Activated CD8-positive, alpha-beta T cell treated with anti-CD3 and anti-CD28 coated beads, Interleukin-2, amount 10 ng/mL, durations not matched to agents 7 days and 5 days (primary cell): ENCODE data around the gene GALNT7. TPM values are rescaled to one million over a fixed set of nuclear protein-coding genes. Genes with fewer than 3 reads are reported as not detected.

ENCODE experiments used
- ATAC-seq: fragments of 150-1000 bp; cut with Tn5 transposase; one replicate; pipeline ENCODE4 v1.10.0; 2021; ENCODE audit warnings: moderate library complexity
- CTCF ChIA-PET: fragments of 350-600 bp; sonication (Branson Sonifier 250); formaldehyde crosslinking; loops from one replicate; lab custom pipeline; 2021; ENCODE audit warnings: antibody characterized with exemption; lab: Charles Lee
- POLR2A ChIA-PET: fragments of 350-600 bp; sonication (Branson Sonifier 250); formaldehyde crosslinking; loops from one replicate; lab custom pipeline; 2021; ENCODE audit warnings: antibody characterized with exemption; lab: Charles Lee
- DNase-seq: peaks from one replicate; pipeline ENCODE4 v3.0.0-alpha.2; 2020
- H3K27ac Mint-ChIP-seq: one replicate; pipeline ENCODE4 v1.8.0; 2021; ENCODE audit warnings: mild to moderate bottlenecking, mixed read lengths
- H3K27me3 Mint-ChIP-seq: one replicate; pipeline ENCODE4 v1.8.0; 2021; ENCODE audit warnings: low read depth, mixed read lengths
- H3K36me3 Mint-ChIP-seq: one replicate; pipeline ENCODE4 v1.8.0; 2021; ENCODE audit warnings: low read depth, mixed read lengths
- H3K4me1 Mint-ChIP-seq: one replicate; pipeline ENCODE4 v1.8.0; 2021; ENCODE audit warnings: low read depth, mixed read lengths
- H3K4me3 Mint-ChIP-seq: one replicate; pipeline ENCODE4 v1.8.0; 2021; ENCODE audit warnings: mild to moderate bottlenecking, mixed read lengths
- H3K9me3 Mint-ChIP-seq: one replicate; pipeline ENCODE4 v1.8.0; 2022; ENCODE audit warnings: mixed read lengths; ENCODE audit not compliant: insufficient read depth
- total RNA-seq, 2 experiments: library from RNA; stranded (reverse); gene quantifications; one replicate each; pipeline ENCODE4 v1.2.3, GENCODE V29; 2021

The GALNT7 gene
- total RNA-seq, 2 experiments from 2014 or later = 16.2 to 16.7 TPM

DNA sequence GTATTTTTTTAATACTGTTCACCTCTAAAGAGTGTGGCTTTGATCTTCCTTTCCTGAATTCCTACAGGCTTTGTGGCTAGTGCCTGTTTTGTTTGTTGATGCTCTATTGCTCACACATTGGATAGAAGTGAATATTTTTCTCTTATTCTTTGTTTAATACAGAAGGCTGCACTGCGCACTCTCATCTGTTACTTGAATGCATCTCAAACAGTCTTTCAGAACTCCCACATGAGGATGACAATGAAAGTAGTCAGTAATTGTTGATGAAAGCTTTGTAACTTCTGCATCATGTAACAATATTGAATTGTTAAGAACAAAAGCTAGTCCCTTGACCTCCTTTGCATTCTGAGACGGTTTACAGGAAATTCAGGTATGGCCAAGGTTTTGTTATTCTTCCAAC lies 29.1 kb upstream of the GALNT7 start:
- no peaks in the 10 kb centered on the region for H3K36me3 Mint-ChIP-seq
- ChIA-PET POLR2A (no interaction called here), CTCF (no interaction called here)
- H3K27me3 Mint-ChIP-seq = peaks cover 6% of the 10 kb centered on the region
- DNase-seq (no peak), ATAC-seq (no peak)
- no peak overlapping the region for H3K27ac Mint-ChIP-seq
- H3K4me1 Mint-ChIP-seq = no peaks in the 10 kb centered on the region
- H3K4me3 Mint-ChIP-seq = no peak overlapping the region
- no peaks in the 10 kb centered on the region for H3K9me3 Mint-ChIP-seq

DNA sequence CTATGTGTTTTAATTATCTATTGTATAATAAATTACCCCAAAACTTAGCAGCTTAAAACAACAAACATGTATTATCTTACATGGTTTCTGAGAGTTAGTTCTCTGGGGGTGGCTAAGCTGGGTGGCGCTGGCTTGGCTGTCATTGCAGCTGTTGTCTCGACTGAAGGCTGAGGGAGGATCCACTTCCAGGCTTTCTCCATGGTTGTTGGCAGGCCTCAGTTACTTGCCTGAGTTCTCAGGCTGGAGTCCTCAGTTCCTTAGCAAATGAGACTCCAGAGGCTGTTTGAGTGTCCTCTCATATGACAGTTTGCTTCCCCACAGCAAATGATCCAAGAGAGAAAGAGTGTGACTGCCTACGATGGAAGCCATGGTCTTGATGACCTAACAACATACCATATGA lies 23.5 kb upstream of the GALNT7 start:
- ATAC-seq (no peak), DNase-seq (no peak)
- Mint-ChIP-seq H3K36me3 (no peaks in the 10 kb centered on the region), H3K4me1 (no peaks in the 10 kb centered on the region), H3K9me3 (no peaks in the 10 kb centered on the region), H3K27me3 (no peaks in the 10 kb centered on the region), H3K4me3 (no peak overlapping the region), H3K27ac (no peak overlapping the region)
- ChIA-PET CTCF (no interaction called here), POLR2A (no interaction called here)

DNA sequence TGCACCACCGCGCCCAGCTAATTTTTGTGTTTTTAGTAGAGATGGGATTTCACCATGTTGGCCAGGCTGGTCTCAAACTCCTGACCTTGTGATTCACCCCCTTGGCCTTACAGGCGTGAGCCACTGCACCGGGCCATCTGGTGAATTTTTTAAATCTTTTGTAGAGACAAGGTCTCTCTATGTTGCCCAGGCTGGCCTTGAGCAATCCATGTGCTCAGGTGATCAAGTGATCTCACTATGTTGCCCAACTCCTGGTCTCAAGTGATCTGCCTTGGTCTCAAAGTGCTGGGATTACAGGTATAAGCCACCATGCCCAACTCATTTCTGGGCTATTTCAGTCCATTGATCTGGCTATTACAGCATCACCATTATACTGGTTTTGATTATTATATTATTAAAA lies 22.2 kb upstream of the GALNT7 start:
- POLR2A ChIA-PET = no interaction called here
- CTCF ChIA-PET = no interaction called here
- no peaks in the 10 kb centered on the region for H3K36me3 Mint-ChIP-seq
- no peaks in the 10 kb centered on the region for H3K27me3 Mint-ChIP-seq
- H3K4me3 Mint-ChIP-seq = no peak overlapping the region
- H3K27ac Mint-ChIP-seq = no peak overlapping the region
- DNase-seq = no peak
- H3K9me3 Mint-ChIP-seq = no peaks in the 10 kb centered on the region
- H3K4me1 Mint-ChIP-seq = no peaks in the 10 kb centered on the region
- ATAC-seq = no peak

DNA sequence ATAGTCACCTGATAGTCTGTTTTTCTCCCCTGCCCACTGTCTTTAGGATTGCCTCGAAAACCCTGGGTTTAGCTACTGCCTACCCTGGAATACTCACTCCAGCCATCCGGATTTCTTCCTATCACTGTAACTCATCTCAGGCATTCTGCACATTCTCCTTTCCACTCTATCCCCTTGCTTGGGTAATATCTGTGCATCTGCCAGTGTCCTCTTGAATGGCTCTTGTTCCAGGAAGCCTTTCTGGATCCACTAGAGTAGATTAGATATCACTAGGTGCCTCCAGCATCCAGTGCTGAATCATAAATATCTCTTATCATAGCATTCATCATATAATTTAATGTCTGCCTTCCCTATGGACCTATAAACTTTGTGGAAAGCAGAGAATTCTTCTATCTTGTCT lies 17.1 kb upstream of the GALNT7 start:
- Mint-ChIP-seq H3K27ac (no peak overlapping the region), H3K4me3 (no peak overlapping the region), H3K4me1 (no peaks in the 10 kb centered on the region), H3K9me3 (no peaks in the 10 kb centered on the region), H3K36me3 (no peaks in the 10 kb centered on the region), H3K27me3 (no peaks in the 10 kb centered on the region)
- ATAC-seq (no peak), DNase-seq (no peak)
- POLR2A ChIA-PET = no interaction called here
- CTCF ChIA-PET = no interaction called here

- ChIA-PET POLR2A (no interaction called here), CTCF (no interaction called here)
- DNase-seq = no peak
- ATAC-seq = no peak
- no peaks in the 10 kb centered on the region for H3K27me3 Mint-ChIP-seq
- no peaks in the 10 kb centered on the region for H3K9me3 Mint-ChIP-seq
- H3K4me1 Mint-ChIP-seq = no peaks in the 10 kb centered on the region
- no peak overlapping the region for H3K27ac Mint-ChIP-seq
- H3K4me3 Mint-ChIP-seq = no peak overlapping the region
- no peaks in the 10 kb centered on the region for H3K36me3 Mint-ChIP-seq
These were observed 16.5 kb upstream of the GALNT7 start for GRCh38 chr4:173152104-173152503.

DNA sequence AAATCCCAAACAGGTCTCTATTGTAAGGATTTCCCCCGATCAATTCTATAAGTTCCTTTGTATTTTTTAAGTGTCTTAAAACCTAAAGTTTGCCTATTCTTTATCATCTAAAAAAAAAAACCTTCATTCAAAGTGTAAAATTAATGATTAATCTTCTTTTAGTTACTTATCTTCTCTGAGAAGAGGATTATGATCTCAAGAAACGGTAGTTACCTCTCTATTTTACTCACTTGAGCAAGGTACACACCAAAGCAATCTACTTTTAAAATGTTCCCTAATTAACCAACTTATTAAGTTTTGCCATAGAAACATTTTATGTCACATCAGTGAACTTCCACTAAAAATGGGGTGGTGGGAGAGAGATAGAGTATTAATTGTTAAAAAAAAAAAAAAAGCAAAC lies 15.2 kb upstream of the GALNT7 start:
- H3K27ac Mint-ChIP-seq = no peak overlapping the region
- no peak for ATAC-seq
- H3K4me1 Mint-ChIP-seq = no peaks in the 10 kb centered on the region
- no peaks in the 10 kb centered on the region for H3K9me3 Mint-ChIP-seq
- DNase-seq = no peak
- H3K27me3 Mint-ChIP-seq = no peaks in the 10 kb centered on the region
- CTCF ChIA-PET = no interaction called here
- POLR2A ChIA-PET = no interaction called here
- no peaks in the 10 kb centered on the region for H3K36me3 Mint-ChIP-seq
- no peak overlapping the region for H3K4me3 Mint-ChIP-seq

GRCh38 chr4:173159791-173160190 lies 8.8 kb upstream of the GALNT7 start:
- CTCF ChIA-PET = interaction anchor here (1.4 kb wide), 1 partner anchor 142 kb away, joined by 3 read pairs; no protein-coding TSS in a partner anchor
- Mint-ChIP-seq H3K9me3 (no peaks in the 10 kb centered on the region), H3K4me3 (no peak overlapping the region), H3K4me1 (no peaks in the 10 kb centered on the region), H3K36me3 (peaks cover under 1% of the 10 kb centered on the region), H3K27ac (no peak overlapping the region), H3K27me3 (no peaks in the 10 kb centered on the region)
- POLR2A ChIA-PET = no interaction called here
- no peak for DNase-seq
- ATAC-seq = no peak

DNA sequence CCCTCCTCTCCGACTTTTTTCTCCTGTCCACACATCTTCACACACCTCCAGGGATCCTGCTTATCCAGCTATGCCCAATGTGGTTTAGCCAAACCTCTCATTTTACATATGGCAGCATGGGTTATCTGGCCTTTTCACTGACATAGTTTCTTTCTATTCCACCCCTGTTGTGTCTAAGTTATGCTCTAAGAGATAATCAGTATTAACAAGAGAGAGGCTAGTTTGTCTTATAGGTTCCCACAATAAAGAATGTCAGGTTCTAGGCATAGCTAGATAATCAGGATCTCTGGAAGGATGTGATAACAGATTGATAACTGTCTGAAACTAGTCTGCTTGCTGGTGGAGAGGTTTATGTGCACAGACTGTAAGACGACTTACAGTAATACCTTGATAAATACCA lies 7.7 kb upstream of the GALNT7 start:
- no peak for ATAC-seq
- ChIA-PET POLR2A (no interaction called here), CTCF (interaction anchor here (0.8 kb wide), 1 partner anchor 132 kb away, joined by 3 read pairs; no protein-coding TSS in a partner anchor)
- H3K27me3 Mint-ChIP-seq = no peaks in the 10 kb centered on the region
- peaks cover 5% of the 10 kb centered on the region for H3K36me3 Mint-ChIP-seq
- H3K9me3 Mint-ChIP-seq = no peaks in the 10 kb centered on the region
- H3K4me3 Mint-ChIP-seq = no peak overlapping the region
- peaks cover 5% of the 10 kb centered on the region for H3K4me1 Mint-ChIP-seq
- DNase-seq = no peak
- H3K27ac Mint-ChIP-seq = no peak overlapping the region

- Mint-ChIP-seq H3K36me3 (peaks cover 7% of the 10 kb centered on the region), H3K4me1 (peaks cover 9% of the 10 kb centered on the region), H3K27me3 (no peaks in the 10 kb centered on the region), H3K27ac (no peak overlapping the region), H3K4me3 (no peak overlapping the region), H3K9me3 (no peaks in the 10 kb centered on the region)
- POLR2A ChIA-PET = no interaction called here
- CTCF ChIA-PET = interaction anchor here (0.8 kb wide), 1 partner anchor 132 kb away, joined by 3 read pairs; no protein-coding TSS in a partner anchor
- ATAC-seq = no peak
- DNase-seq = no peak
These were observed 7.3 kb upstream of the GALNT7 start for GRCh38 chr4:173161311-173161710.

DNA sequence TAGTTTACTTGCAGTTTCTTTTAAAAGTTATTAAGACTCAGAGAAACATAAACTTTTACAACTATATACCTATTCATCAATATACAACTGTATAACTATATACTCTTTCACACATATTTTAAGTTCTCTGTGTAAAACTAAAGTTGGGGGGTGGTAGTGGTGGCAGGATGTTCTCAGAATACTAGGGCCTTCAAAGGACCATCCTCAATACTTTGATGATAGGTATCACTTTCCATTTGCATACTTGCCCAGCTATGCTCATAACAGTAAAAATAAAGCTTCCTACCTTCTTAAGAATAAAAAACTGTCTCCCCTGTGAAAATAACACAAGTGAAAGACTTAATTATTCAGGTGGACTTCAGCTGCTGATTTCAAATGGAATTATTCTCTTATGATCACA lies 2.9 kb upstream of the GALNT7 start:
- ChIA-PET CTCF (interaction anchor here (0.8 to 1.7 kb wide), 2 partner anchors 92 to 136 kb away, joined by 3 to 7 read pairs; no protein-coding TSS in a partner anchor), POLR2A (no interaction called here)
- Mint-ChIP-seq H3K4me3 (peak overlapping the region; percentile 7), H3K27me3 (no peaks in the 10 kb centered on the region), H3K36me3 (peaks cover 13% of the 10 kb centered on the region), H3K4me1 (peaks cover 31% of the 10 kb centered on the region), H3K27ac (peak overlapping the region; percentile 11), H3K9me3 (no peaks in the 10 kb centered on the region)
- no peak for ATAC-seq
- DNase-seq = no peak

- ATAC-seq (no peak), DNase-seq (no peak)
- POLR2A ChIA-PET = no interaction called here
- CTCF ChIA-PET = interaction anchor here (2.4 kb wide), 1 partner anchor 135 kb away, joined by 8 read pairs; no protein-coding TSS in a partner anchor
- no peak overlapping the region for H3K27ac Mint-ChIP-seq
- no peak overlapping the region for H3K4me3 Mint-ChIP-seq
- no peaks in the 10 kb centered on the region for H3K27me3 Mint-ChIP-seq
- peaks cover 13% of the 10 kb centered on the region for H3K36me3 Mint-ChIP-seq
- H3K9me3 Mint-ChIP-seq = no peaks in the 10 kb centered on the region
- peaks cover 38% of the 10 kb centered on the region for H3K4me1 Mint-ChIP-seq
These were observed 2.1 kb upstream of the GALNT7 start for GRCh38 chr4:173166491-173166890.

- no peaks in the 10 kb centered on the region for H3K9me3 Mint-ChIP-seq
- H3K27ac Mint-ChIP-seq = peak overlapping the region; percentile 94
- peak overlapping the region; percentile 94 for H3K4me3 Mint-ChIP-seq
- ATAC-seq (peak; percentile 7), DNase-seq (peak; percentile 39)
- ChIA-PET CTCF (interaction anchor here (1.0 to 2.5 kb wide), 3 partner anchors 9 to 155 kb away, joined by 3 to 8 read pairs (median 7); no protein-coding TSS in a partner anchor), POLR2A (interaction anchor here (0.6 to 1.9 kb wide), 2 partner anchors 27 to 166 kb away, joined by 3 to 13 read pairs; partner anchors contain the start of gene HMGB2)
- H3K36me3 Mint-ChIP-seq = peaks cover 13% of the 10 kb centered on the region
- peaks cover 44% of the 10 kb centered on the region for H3K4me1 Mint-ChIP-seq
- H3K27me3 Mint-ChIP-seq = no peaks in the 10 kb centered on the region
These were observed 734 bp upstream of the GALNT7 start for GRCh38 chr4:173167758-173168395.
